ENCODE results near the gene ZNF789. TPM values are rescaled to one million over a fixed set of nuclear protein-coding genes. Genes with fewer than 3 reads are reported as not detected.

ZNF789 gene
- total and polyA plus RNA-seq, 2 experiments from 2014 or later, result 9.0 to 13.8 TPM

GRCh38 chr7:99499371-99499720 is 26.7 kb downstream of the ZNF789 start (continued):
- TF ChIP-seq NANOG (IDR thresholded peaks at IDR 0.05; ENCODE audit: borderline replicate concordance) (no peak), ZNF114 (CRISPR knock-in tag; IDR thresholded peaks at IDR 0.05) (no peak), ETS1 (IDR thresholded peaks at IDR 0.05) (no peak)

GRCh38 chr7:99499721-99500636 is 27.3 kb downstream of the ZNF789 start, which contains the start of gene ZNF394:
Gene ZNF394 (minus strand): TSS chr7:99500281. CDS start chr7:99500093, 188 bp downstream.
- peaks cover 18% of the 10 kb centered on the region; the same call in 1 of the 2 replicates for H3K4me1 ChIP-seq (ENCODE audit: insufficient read depth)
- H2AFZ ChIP-seq, result peak within 1 kb of the TSS; percentile 96
- no peaks in the 10 kb centered on the region for H3K9me2 ChIP-seq (ENCODE audit: insufficient read depth)
- H3K27ac ChIP-seq (ENCODE audit: low read depth), result peak within 1 kb of the TSS; percentile 98
- Mint-ChIP-seq H3K27ac (peak within 1 kb of the TSS; percentile 100), H3K27me3 (ENCODE audit: insufficient read depth, low read depth, poor library complexity) (peaks cover 8% of the 10 kb centered on the region), H3K4me1 (peaks cover 13% of the 10 kb centered on the region), H3K36me3 (ENCODE audit: low read depth) (peaks cover 36% of the 10 kb centered on the region), H3K9me3 (peaks cover 16% of the 10 kb centered on the region; the same call in 1 of the 3 replicates), H3K4me3 (peak within 1 kb of the TSS; percentile 99)
- ATAC-seq (peak; percentile 59), DNase-seq (ENCODE audit: low spot score) (peak; percentile 99)
- TF ChIP-seq REST (IDR thresholded peaks at IDR 0.05; ENCODE audit: unreplicated experiment), result peak; percentile 8
- TF ChIP-seq CREB1 (CRISPR knock-in tag; IDR thresholded peaks at IDR 0.05; ENCODE audit: low read depth), result peak; percentile 95
- peak; percentile 87 for TF ChIP-seq POLR2AphosphoS5 (IDR thresholded peaks at IDR 0.05; ENCODE audit: low read depth)
- TF ChIP-seq STAT1 (IDR thresholded peaks at IDR 0.05; ENCODE audit: unreplicated experiment), result no peak
- no peak for TF ChIP-seq CTCF (conservative IDR thresholded peaks at IDR 0.05; ENCODE audit: low read depth in 2 of 2)
- TF ChIP-seq ETS1 (IDR thresholded peaks at IDR 0.05), result peak; percentile 78
- H3K36me3 ChIP-seq (ENCODE audit: insufficient read depth), result peaks cover 19% of the 10 kb centered on the region
- peak within 1 kb of the TSS; percentile 85 for H3K4me3 ChIP-seq
- H4K20me1 ChIP-seq (replicated peaks; ENCODE audit: insufficient read depth), result peaks cover 24% of the 10 kb centered on the region
- H3F3A ChIP-seq (replicated peaks; ENCODE audit: low read depth), result 0 out of 2 replicates have a peak, but pooled peaks cover 26% of the 10 kb centered on the region
- no peaks in the 10 kb centered on the region for H3K27me3 ChIP-seq (ENCODE audit: insufficient read depth)
- H3K4me2 ChIP-seq, result peak within 1 kb of the TSS; percentile 94
- H3K79me2 ChIP-seq (replicated peaks; ENCODE audit: insufficient read depth), result peaks cover 53% of the 10 kb centered on the region

Data from GM23338 (cell line).